NB4 (cell line): ENCODE data around the gene STAT6.
"Not testable (repeated sequence)": the region's sequence is repeated elsewhere in the genome, so short reads cannot be mapped to it uniquely, and the experiment has no call there.

ENCODE experiments used
- MYC ChIP-seq: IDR thresholded peaks from 2 replicates; pipeline ENCODE4 v1.6.1; 2011; ENCODE audit warnings: low read depth, low read length
- POLR2A ChIP-seq: IDR thresholded peaks from 2 replicates; pipeline ENCODE4 v1.6.1; 2011; ENCODE audit warnings: mild to moderate bottlenecking; ENCODE audit not compliant: insufficient read length; ENCODE audit errors: extremely low read depth
- TF ChIP-seq, protein P1 (sequence below): IDR thresholded peaks from one replicate; pipeline ENCODE4 v1.5.1; 2012; ENCODE audit warnings: low read depth, low read length

DNA sequence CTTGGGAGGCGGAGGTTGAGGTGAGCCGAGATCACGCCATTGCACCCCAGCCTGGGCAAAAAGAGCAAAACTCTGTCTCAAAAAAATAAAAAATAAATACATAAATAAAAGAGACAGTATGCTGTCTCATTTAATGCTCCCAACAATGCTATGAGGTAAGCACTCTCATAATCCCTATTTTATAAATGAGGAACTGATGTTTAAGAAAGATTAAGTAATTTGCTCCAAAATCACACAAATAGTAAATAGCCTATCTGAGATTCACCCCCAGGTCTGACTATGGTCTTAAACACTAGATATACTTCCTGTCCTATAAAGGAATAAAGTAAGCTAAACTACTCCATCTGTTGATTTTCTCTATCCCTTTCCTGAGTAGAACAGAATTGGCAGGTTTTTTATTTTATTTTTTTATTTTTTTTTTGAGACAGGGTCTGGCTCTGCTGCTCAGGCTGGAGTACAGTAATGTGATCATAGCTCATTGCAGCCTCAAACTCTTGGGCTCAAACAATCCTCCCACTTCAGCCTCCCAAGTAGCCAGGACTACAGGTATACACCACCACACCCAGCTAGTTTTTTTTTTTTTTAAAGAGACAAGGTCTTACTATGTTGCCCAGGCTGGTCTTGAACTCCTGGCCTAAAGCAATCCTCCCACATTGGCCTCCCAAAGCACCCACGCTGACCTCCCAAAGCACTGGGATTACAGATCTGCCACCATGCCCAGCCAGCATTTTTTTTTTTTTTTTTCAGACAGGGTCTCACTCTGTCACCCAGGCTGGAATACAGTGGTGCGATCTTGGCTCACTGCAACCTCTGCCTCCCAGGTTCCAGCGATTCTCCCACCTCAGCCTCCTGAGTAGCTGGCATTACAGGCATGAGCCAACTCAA is 37.4 kb downstream of the STAT6 start:
- TF ChIP-seq, protein P1, sequence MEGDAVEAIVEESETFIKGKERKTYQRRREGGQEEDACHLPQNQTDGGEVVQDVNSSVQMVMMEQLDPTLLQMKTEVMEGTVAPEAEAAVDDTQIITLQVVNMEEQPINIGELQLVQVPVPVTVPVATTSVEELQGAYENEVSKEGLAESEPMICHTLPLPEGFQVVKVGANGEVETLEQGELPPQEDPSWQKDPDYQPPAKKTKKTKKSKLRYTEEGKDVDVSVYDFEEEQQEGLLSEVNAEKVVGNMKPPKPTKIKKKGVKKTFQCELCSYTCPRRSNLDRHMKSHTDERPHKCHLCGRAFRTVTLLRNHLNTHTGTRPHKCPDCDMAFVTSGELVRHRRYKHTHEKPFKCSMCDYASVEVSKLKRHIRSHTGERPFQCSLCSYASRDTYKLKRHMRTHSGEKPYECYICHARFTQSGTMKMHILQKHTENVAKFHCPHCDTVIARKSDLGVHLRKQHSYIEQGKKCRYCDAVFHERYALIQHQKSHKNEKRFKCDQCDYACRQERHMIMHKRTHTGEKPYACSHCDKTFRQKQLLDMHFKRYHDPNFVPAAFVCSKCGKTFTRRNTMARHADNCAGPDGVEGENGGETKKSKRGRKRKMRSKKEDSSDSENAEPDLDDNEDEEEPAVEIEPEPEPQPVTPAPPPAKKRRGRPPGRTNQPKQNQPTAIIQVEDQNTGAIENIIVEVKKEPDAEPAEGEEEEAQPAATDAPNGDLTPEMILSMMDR: not testable (repeated sequence)
- TF ChIP-seq MYC, POLR2A: not testable (repeated sequence)
